ENCODE data around the gene C2orf81. TPM values are rescaled to one million over a fixed set of nuclear protein-coding genes. Genes with fewer than 3 reads are reported as not detected.

C2orf81 gene
- total and polyA plus RNA-seq, 5 donors from 2014 or later: 1.1 to 3.9 (median 2.1) TPM

DNA sequence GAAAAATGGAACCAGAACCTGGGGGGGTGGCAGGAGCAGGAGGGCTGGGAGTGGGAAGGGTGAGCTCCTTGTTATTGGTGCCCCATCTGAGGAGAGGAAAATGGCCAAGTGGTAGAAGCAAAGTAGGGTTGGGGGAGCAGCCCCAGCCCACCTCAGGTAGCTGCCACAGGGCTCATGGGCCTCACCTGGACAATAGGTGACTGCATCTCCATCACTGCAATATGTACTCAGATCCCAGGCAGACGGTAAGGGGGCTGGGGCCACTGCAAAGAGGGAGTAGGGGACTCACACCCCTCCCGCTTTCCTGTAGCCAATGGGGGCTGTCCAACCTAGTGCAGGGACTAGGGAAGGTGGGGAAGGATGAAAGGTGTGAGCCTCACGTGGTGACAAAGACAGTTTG, 4.2 kb downstream of the C2orf81 start:
- H3K27ac Mint-ChIP-seq: no peak overlapping the region
- H3K27ac ChIP-seq (ENCODE audit: insufficient read depth, low read length, poor library complexity, severe bottlenecking): no peak overlapping the region
- no peaks in the 10 kb centered on the region for H3K36me3 Mint-ChIP-seq
- no peaks in the 10 kb centered on the region for H3K9me3 ChIP-seq (ENCODE audit: control insufficient read depth in 2 of 2, low read length in 2 of 2)
- H3K4me3 ChIP-seq (ENCODE audit: low read depth, low read length): no peak overlapping the region
- H3K9me3 Mint-ChIP-seq: no peaks in the 10 kb centered on the region
- H3K27me3 Mint-ChIP-seq: peaks cover 24% of the 10 kb centered on the region
- H3K4me1 Mint-ChIP-seq: peaks cover 6 to 39% (median 16%) of the 10 kb centered on the region in 4 donors
- H3K4me1 ChIP-seq (ENCODE audit: control insufficient read depth, insufficient read depth, low read length, poor library complexity, severe bottlenecking): peaks cover 23% of the 10 kb centered on the region
- ATAC-seq (ENCODE audit: low read depth in 2 of 2) (no peak), DNase-seq (no peak)
- H3K36me3 ChIP-seq (ENCODE audit: control insufficient read depth, insufficient read depth, low read length): no peaks in the 10 kb centered on the region
- H3K4me3 Mint-ChIP-seq: peak overlapping the region in 1 of 4 donors; percentile 11
- H3K27me3 ChIP-seq (ENCODE audit: control insufficient read depth, insufficient read depth, low read length): no peaks in the 10 kb centered on the region

GRCh38 chr2:74416778-74417177, 4.6 kb downstream of the C2orf81 start:
- Histone ChIP-seq H3K36me3 (ENCODE audit: control insufficient read depth, insufficient read depth, low read length) (no peaks in the 10 kb centered on the region), H3K27ac (ENCODE audit: insufficient read depth, low read length, poor library complexity, severe bottlenecking) (no peak overlapping the region), H3K9me3 (ENCODE audit: control insufficient read depth in 2 of 2, low read length in 2 of 2) (no peaks in the 10 kb centered on the region), H3K4me1 (ENCODE audit: control insufficient read depth, insufficient read depth, low read length, poor library complexity, severe bottlenecking) (peaks cover 19% of the 10 kb centered on the region), H3K4me3 (ENCODE audit: low read depth, low read length) (no peak overlapping the region), H3K27me3 (ENCODE audit: control insufficient read depth, insufficient read depth, low read length) (no peaks in the 10 kb centered on the region)
- no peak overlapping the region for H3K27ac Mint-ChIP-seq
- peaks cover 20% of the 10 kb centered on the region for H3K27me3 Mint-ChIP-seq
- no peak for ATAC-seq (ENCODE audit: low read depth in 2 of 2)
- H3K36me3 Mint-ChIP-seq: no peaks in the 10 kb centered on the region
- H3K4me3 Mint-ChIP-seq: peak overlapping the region in 2 of 4 donors; percentile 11 to 80
- H3K9me3 Mint-ChIP-seq: no peaks in the 10 kb centered on the region
- DNase-seq: no peak
- peaks cover 6 to 35% (median 14%) of the 10 kb centered on the region in 4 donors for H3K4me1 Mint-ChIP-seq

DNA sequence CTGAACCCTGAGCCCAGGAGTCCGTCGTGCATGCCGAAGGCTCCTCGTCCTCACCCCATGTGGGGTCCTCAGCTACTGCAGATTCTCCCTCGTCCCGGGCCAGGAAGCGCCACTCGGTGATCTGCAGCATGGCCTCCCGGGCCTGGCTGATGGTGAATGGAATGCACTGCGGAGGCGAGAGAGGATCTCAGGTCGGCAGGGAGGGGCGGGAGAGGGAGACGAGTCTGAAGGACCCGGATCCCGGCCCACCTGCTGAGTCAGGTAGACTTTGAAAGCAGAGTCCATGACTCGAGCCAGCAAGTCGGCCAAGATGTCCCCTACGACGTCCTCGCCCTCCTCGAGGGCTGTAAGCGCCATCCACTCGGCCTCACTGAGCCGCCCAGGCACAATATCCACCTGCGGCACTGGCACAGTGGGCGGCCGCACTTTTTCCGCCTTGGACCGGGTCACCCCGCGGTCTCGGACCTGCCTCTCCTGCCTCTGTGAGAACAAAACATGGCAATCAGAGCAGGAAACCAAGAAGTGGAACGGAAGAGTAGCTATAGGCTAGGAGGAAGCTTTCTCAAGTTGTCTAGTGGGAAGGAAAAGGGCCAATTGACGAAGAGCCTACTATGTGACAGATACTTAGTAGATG, 5.5 kb downstream of the C2orf81 start:
- Histone ChIP-seq H3K4me3 (ENCODE audit: low read depth, low read length) (no peak overlapping the region), H3K36me3 (ENCODE audit: control insufficient read depth, insufficient read depth, low read length) (no peaks in the 10 kb centered on the region), H3K4me1 (ENCODE audit: control insufficient read depth, insufficient read depth, low read length, poor library complexity, severe bottlenecking) (peaks cover 13% of the 10 kb centered on the region), H3K9me3 (ENCODE audit: control insufficient read depth in 2 of 2, low read length in 2 of 2) (no peaks in the 10 kb centered on the region), H3K27ac (ENCODE audit: insufficient read depth, low read length, poor library complexity, severe bottlenecking) (no peak overlapping the region), H3K27me3 (ENCODE audit: control insufficient read depth, insufficient read depth, low read length) (no peaks in the 10 kb centered on the region)
- DNase-seq (no peak), ATAC-seq (ENCODE audit: low read depth in 2 of 2) (no peak)
- Mint-ChIP-seq H3K36me3 (no peaks in the 10 kb centered on the region), H3K27ac (peak overlapping the region in 2 of 3 donors; percentile 48 to 73), H3K27me3 (peaks cover 18% of the 10 kb centered on the region), H3K4me1 (peaks cover under 1 to 27% (median 9%) of the 10 kb centered on the region in 4 donors), H3K4me3 (peak overlapping the region in 3 of 4 donors; percentile 65 to 80 (median 68)), H3K9me3 (no peaks in the 10 kb centered on the region)

DNA sequence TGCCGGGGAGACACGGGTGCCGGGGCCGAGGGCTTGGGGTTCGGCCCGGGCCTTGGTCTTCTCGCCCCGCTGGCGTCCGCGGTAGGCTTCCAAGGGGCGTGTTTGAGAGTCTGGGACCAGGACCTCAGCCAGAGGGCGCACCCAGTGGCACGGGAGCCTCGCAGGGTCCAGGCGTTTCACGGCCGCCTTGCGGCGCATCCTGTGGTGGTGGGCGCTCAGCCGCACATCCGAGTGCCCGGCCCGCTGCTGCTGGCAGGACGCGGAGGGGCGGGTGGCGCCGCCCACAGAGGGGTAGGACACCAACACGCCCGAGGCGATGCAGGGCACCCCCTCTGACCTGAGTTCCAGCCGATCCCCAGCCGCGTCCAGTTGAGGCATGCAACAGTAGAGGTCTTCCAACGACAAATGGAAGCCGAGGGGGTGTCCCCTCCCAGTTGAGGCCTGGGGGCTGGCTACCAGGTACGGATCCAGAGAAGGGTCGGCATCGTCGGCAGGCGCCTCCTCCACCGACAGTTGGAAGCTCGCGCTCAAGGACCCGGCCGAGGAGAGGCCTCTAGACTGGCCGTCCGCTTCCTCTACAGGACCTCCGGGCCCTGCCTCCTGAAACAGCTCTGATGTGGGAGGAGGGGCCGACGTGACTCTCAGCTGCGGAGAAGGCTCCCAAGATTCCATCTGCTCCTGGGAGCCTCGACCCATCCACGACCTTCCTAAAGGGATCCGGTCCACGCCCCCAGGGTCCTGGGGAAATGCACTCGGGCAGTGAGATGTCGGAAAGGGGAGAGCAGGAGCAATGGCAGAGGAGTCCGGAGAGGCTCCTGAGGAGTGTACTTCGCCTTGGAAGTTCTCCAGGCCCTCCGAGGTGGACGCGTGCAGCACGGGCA, 6.3 kb downstream of the C2orf81 start:
- Histone ChIP-seq H3K27ac (ENCODE audit: insufficient read depth, low read length, poor library complexity, severe bottlenecking) (no peak overlapping the region), H3K9me3 (ENCODE audit: control insufficient read depth in 2 of 2, low read length in 2 of 2) (no peaks in the 10 kb centered on the region), H3K4me3 (ENCODE audit: low read depth, low read length) (no peak overlapping the region), H3K36me3 (ENCODE audit: control insufficient read depth, insufficient read depth, low read length) (no peaks in the 10 kb centered on the region), H3K27me3 (ENCODE audit: control insufficient read depth, insufficient read depth, low read length) (no peaks in the 10 kb centered on the region), H3K4me1 (ENCODE audit: control insufficient read depth, insufficient read depth, low read length, poor library complexity, severe bottlenecking) (peaks cover 12% of the 10 kb centered on the region)
- H3K4me1 Mint-ChIP-seq: peaks cover 0 to 22% (median 6%) of the 10 kb centered on the region in 4 donors
- peak in 2 of 3 donors; percentile 13 to 41 for DNase-seq
- H3K27ac Mint-ChIP-seq: no peak overlapping the region
- no peaks in the 10 kb centered on the region for H3K36me3 Mint-ChIP-seq
- H3K9me3 Mint-ChIP-seq: no peaks in the 10 kb centered on the region
- peak overlapping the region in 3 of 4 donors; percentile 65 to 80 (median 68) for H3K4me3 Mint-ChIP-seq
- ATAC-seq (ENCODE audit: low read depth in 2 of 2): peak; percentile 25 to 45
- H3K27me3 Mint-ChIP-seq: peaks cover 14% of the 10 kb centered on the region

DNA sequence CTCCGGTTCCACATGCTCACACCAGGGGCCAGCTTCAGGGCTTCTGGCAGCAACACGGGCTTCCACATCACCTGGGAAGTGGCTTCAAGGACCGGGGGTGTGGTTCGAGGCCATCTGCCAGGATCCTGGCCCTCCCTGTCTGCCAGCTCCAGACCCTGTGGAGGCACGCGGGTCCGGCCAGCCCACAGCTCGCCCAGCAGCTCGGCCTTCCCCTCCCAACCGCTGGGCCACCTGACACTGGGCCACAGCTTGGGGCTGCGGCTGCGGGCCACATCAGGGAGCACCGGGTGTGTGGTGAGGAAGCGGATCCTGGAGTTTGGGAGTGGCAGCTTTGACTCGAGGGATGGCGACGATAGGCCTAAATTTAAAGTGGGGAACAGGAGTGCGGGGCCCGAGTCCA, 7.0 kb downstream of the C2orf81 start:
- Histone ChIP-seq H3K27ac (ENCODE audit: insufficient read depth, low read length, poor library complexity, severe bottlenecking) (no peak overlapping the region), H3K9me3 (ENCODE audit: control insufficient read depth in 2 of 2, low read length in 2 of 2) (no peaks in the 10 kb centered on the region), H3K27me3 (ENCODE audit: control insufficient read depth, insufficient read depth, low read length) (no peaks in the 10 kb centered on the region), H3K4me3 (ENCODE audit: low read depth, low read length) (no peak overlapping the region), H3K36me3 (ENCODE audit: control insufficient read depth, insufficient read depth, low read length) (no peaks in the 10 kb centered on the region), H3K4me1 (ENCODE audit: control insufficient read depth, insufficient read depth, low read length, poor library complexity, severe bottlenecking) (peaks cover 12% of the 10 kb centered on the region)
- H3K4me1 Mint-ChIP-seq: peaks cover 0 to 18% (median 4%) of the 10 kb centered on the region in 4 donors
- H3K36me3 Mint-ChIP-seq: no peaks in the 10 kb centered on the region
- H3K27me3 Mint-ChIP-seq: peaks cover 13% of the 10 kb centered on the region
- no peaks in the 10 kb centered on the region for H3K9me3 Mint-ChIP-seq
- peak overlapping the region in 1 of 3 donors; percentile 26 for H3K27ac Mint-ChIP-seq
- DNase-seq (no peak), ATAC-seq (ENCODE audit: low read depth in 2 of 2) (no peak)
- H3K4me3 Mint-ChIP-seq: peak overlapping the region in 1 of 4 donors; percentile 63

DNA sequence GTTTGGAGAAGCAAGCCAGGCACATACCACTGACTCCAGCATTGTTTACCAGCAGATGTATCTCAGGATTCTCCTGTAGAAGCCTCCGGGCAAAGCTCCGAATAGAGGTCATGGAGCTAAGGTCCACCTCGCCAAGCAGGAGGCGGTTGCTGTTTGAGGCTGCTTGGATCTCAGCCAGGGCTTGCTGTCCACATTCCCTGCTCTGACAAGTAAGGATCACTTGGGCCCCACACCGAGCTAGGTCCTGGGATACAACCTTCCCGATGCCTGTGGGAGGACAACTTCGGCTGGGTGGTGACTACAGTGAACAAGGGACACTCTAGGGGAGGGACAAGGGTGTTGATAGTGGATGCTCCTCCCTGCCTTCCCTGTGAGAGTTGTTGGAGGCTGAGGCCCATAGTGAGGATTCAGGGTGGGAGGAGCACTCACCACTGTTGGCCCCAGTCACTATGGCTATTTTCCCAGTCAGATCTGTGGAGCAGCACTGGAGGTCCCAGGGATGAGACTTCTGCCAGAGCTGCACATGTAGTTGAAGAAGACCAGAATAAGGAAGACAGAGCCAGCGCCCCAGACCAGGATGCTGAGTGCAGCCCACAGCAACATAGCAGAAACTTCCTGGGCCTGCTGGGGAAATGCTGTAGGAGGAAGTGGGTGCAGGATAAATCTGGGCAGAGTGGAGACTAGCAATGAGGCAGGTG, 8.3 kb downstream of the C2orf81 start:
- H3K4me3 Mint-ChIP-seq: peak overlapping the region in 2 of 4 donors; percentile 34 to 36
- H3K27me3 Mint-ChIP-seq: peaks cover 20% of the 10 kb centered on the region
- ATAC-seq (ENCODE audit: low read depth in 2 of 2): no peak
- Histone ChIP-seq H3K27ac (ENCODE audit: insufficient read depth, low read length, poor library complexity, severe bottlenecking) (no peak overlapping the region), H3K4me3 (ENCODE audit: low read depth, low read length) (no peak overlapping the region), H3K9me3 (ENCODE audit: control insufficient read depth in 2 of 2, low read length in 2 of 2) (no peaks in the 10 kb centered on the region), H3K36me3 (ENCODE audit: control insufficient read depth, insufficient read depth, low read length) (no peaks in the 10 kb centered on the region), H3K4me1 (ENCODE audit: control insufficient read depth, insufficient read depth, low read length, poor library complexity, severe bottlenecking) (peaks cover 12% of the 10 kb centered on the region), H3K27me3 (ENCODE audit: control insufficient read depth, insufficient read depth, low read length) (peaks cover under 1% of the 10 kb centered on the region)
- H3K27ac Mint-ChIP-seq: peak overlapping the region in 2 of 3 donors; percentile 13 to 18
- no peaks in the 10 kb centered on the region for H3K36me3 Mint-ChIP-seq
- no peak for DNase-seq
- no peaks in the 10 kb centered on the region for H3K9me3 Mint-ChIP-seq
- peaks cover 0 to 18% (median 4%) of the 10 kb centered on the region in 4 donors for H3K4me1 Mint-ChIP-seq

GRCh38 chr2:74407682-74408081, 13.7 kb downstream of the C2orf81 start:
- Mint-ChIP-seq H3K9me3 (no peaks in the 10 kb centered on the region), H3K27ac (no peak overlapping the region), H3K4me3 (no peak overlapping the region), H3K4me1 (peaks cover 0 to 1% (median 0%) of the 10 kb centered on the region in 4 donors), H3K36me3 (no peaks in the 10 kb centered on the region), H3K27me3 (peaks cover 17% of the 10 kb centered on the region)
- no peak for DNase-seq
- peaks cover 13% of the 10 kb centered on the region for H3K27me3 ChIP-seq (ENCODE audit: control insufficient read depth, insufficient read depth, low read length)
- no peaks in the 10 kb centered on the region for H3K36me3 ChIP-seq (ENCODE audit: control insufficient read depth, insufficient read depth, low read length)
- ATAC-seq (ENCODE audit: low read depth in 2 of 2): no peak
- H3K27ac ChIP-seq (ENCODE audit: insufficient read depth, low read length, poor library complexity, severe bottlenecking): no peak overlapping the region
- H3K4me1 ChIP-seq (ENCODE audit: control insufficient read depth, insufficient read depth, low read length, poor library complexity, severe bottlenecking): no peaks in the 10 kb centered on the region
- H3K4me3 ChIP-seq (ENCODE audit: low read depth, low read length): no peak overlapping the region
- H3K9me3 ChIP-seq (ENCODE audit: control insufficient read depth in 2 of 2, low read length in 2 of 2): no peaks in the 10 kb centered on the region
